ENCODE data around the gene KCNJ12.
"Not testable (repeated sequence)": the region's sequence is repeated elsewhere in the genome, so short reads cannot be mapped to it uniquely, and the experiment has no call there.

KCNJ12 gene

GRCh38 chr17:21350495-21350894, 25.7 kb upstream of the KCNJ12 start:
- not testable (repeated sequence) for DNase-seq

DNA sequence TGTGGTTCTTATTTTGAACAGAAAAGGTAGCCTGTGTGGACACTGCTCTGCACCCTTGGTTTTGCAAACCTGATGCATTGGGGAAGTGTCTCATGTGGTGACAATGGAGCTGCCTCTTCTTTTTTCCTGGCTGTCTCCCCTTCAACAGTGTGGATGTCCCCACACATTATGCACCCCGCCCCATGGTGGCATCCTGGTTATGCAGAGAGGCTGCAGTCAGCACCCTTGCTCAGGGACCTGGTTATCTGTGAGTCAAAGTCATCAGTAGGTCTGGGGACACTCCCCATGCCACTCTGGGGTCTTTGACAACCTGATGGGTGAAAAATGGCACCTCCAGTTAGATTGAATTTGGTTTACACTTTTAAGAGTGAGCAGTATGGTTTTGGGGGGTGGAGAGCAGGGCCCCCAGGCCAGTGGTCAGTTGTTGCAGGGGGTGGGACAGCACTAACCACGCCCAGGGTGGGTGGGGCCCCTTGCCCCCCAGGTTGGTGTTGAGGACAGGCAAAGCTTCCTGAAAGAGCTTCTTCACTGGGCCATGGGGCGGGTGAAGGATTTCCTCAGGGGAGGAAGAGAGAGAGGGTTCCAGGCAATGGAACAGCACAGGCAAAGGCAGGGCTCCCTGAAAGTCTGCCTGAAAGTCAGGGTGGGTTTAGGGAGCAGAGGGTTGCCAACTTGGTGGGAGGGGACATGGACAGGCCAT, 24.6 kb upstream of the KCNJ12 start:
- DNase-seq, result no peak

GRCh38 chr17:21352221-21352980, 23.8 kb upstream of the KCNJ12 start:
- DNase-seq, result no peak

DNA sequence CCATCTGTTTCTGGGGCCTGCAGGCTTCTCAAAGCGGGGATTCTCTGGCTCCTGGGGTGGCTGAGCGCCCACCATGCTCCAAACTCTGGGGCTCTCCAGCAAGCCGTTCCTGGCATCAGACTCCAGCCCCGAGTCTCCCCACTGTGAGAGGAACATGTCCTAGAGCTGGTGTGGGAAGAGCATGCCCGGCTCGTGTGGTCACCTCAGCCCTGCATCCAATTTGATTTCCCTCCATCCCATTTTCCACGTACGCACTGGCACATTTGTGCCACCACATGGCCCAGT, 23.2 kb upstream of the KCNJ12 start:
- DNase-seq, result no peak

DNA sequence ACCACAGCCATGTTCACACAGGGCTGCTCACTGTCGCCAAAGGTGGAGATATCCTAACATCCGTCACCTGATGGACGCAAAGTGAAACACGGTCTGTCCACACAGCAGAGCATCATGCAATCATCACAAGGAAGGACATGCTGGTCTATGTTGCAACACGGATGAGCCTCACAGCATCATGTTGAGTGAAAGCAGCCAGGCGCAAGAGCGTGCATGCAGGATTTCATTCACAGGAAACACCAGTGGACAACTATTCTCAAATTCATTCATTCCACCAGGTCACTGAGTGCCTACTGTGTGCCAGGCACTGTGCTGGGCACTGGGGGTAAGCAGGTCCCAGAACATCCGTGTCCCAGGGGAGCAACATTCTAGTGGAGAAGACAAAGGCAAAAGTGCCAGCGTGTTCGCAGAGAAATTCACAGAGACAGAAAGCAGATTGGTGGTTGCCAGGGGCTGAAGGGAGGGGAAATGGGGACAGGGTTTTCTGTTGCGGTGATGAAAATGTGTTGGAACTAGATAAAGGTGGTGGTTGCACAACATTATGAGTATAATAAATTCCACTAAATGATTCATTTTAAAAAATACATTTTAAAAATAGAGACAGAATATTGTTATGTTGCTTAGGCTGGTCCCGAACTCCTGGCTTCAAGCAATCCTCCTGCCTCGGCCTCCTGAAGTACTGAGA, 22.7 kb upstream of the KCNJ12 start:
- no peak for DNase-seq

- DNase-seq, result no peak
These were observed 21.3 kb upstream of the KCNJ12 start for GRCh38 chr17:21354796-21355385.

DNA sequence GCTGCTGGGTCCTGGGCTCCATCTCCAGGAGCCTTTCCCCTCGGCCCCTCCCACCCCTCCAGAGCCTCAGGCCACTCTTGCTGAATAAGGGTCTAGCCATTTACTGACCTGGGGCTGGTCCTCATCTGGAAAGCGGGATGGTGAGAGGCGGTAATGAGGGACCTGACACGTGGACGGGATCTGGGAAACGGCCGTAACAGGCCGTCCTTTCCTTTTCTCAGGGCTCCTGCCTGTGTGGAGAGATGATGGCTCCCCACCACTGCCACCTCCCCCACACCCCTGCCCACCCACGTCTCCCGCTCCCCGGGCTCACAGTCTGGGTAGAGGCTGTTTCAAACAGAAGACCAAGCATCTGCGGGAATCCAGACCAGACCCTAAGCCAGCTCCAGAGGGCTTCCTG, 20.6 kb upstream of the KCNJ12 start:
- no peak for DNase-seq

DNA sequence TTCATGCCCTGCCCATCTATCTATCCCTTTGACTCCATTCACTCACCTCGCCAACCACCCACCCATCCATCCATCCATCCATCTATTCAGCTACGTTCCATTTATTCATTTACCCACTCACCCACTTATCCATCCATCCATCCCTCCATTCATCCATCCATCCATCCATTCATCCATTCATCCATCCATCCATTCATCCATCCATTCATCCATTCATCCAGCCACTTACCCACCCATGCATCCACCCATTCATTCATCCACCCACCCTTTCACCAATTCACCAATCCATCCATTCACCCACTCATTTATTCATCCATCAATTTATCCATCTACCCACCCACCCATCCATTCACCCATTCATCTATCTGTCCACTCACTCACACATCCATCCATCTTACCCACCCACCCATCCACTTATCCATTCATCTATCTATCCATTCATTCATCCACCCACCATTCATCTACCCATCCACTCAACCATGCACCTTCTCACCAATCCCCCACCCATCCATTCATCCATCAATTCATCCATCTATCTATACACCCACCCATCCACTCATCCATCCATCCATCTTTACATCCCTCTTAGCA, 19.5 kb upstream of the KCNJ12 start:
- DNase-seq, result no peak

- no peak for DNase-seq
These were observed 18.9 kb upstream of the KCNJ12 start for GRCh38 chr17:21357281-21357680.

- no peak for DNase-seq
These were observed 18.2 kb upstream of the KCNJ12 start for GRCh38 chr17:21357696-21358656.

GRCh38 chr17:21358682-21359482, 17.3 kb upstream of the KCNJ12 start:
- no peak for DNase-seq

DNA sequence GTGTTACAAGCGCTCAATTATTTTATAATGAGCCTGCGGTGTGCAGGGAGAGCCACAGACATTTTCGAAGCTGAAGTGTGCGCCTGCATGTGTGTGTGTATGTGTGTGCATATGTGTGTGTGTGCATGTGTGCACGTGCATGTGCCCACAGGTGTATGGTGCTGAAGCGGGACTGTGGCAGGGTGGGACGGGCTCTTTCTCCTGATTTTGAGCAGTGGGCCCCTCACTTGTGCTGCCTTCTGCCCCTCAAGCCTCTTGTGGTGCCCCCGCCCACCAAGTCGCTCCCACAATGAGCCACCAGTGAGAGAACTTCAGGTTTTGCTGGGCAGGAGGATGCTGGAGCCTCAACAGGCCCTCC, 16.7 kb upstream of the KCNJ12 start:
- DNase-seq, result no peak

DNA sequence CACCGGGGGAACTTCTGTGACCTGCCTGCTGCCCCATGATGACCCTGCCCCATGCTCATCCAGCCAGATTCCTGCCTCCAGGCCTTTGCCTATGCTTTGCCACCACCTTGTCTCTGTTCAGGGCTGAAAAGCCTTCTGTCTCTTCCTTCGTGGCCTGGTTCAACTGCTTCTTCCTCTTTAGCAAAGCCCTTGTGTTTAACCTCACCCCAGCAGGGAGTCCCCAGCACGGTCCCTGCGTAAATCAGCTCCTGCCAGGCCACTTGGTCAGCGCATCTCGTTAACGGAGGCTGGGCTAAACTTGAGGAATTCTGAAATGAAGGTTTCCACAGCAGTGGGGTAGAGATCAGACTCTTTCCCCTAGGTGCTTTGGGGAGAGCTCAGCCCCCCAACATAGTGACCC, 16.1 kb upstream of the KCNJ12 start:
- no peak for DNase-seq

DNA sequence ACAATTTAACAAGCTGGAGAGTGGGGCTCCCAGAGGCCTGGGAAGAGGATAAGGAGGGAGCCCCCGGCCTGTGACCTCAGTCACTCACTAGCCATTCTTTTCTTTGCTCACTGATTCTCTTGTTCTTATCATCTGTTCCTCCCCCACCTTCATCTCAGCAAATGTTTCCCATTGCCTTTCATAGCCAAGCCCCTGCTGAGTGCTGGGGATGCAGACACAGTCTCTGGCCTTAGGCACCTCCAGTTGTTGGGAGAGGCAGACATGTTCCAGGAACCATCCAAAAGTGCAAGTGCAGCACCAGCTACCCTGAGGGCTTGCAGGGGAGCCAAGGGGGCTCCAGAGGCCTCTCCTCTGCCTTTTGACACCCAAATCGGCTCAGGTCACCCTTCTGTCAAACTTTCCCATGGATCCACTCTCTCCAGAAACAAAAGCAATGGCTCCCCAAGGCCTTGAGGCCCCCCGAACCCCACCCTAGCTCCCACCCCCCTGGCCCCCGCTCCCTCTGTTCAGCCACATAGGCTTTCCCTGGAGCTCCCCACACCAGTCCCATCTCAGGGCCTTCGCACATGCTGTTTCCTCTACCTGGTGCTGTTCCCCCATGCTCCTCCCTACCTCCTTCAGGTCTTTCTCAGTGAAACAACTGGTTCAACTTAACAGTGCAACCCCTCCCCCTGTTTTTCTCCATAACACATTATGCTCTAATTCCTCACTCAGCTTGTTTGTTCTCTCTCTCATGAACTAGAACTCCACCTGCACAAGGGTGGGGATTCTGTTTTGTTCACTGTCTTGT, 14.9 kb upstream of the KCNJ12 start:
- no peak for DNase-seq

GRCh38 chr17:21362331-21362931, 13.7 kb upstream of the KCNJ12 start:
- no peak for DNase-seq

- DNase-seq, result no peak
These were observed 12.1 kb upstream of the KCNJ12 start for GRCh38 chr17:21363776-21364642.

- no peak for DNase-seq
These were observed 11.1 kb upstream of the KCNJ12 start for GRCh38 chr17:21365016-21365415.

GRCh38 chr17:21368545-21369246, 7.5 kb upstream of the KCNJ12 start:
- peak; percentile 58 for DNase-seq

All from NCI-H524 treated with DMSO at 0.1 percent for 48 hours (cell line).